K562 (cell line): Measurements from ENCODE around the gene MTFR2. TPM values are rescaled to one million over a fixed set of nuclear protein-coding genes. Genes with fewer than 3 reads are reported as not detected.

ENCODE experiments used
- ARID1B ChIP-seq: fragments of 450-650 bp; IDR thresholded peaks from 2 replicates; pipeline ENCODE4 v1.6.1; 2016; ENCODE audit warnings: antibody characterized with exemption, mild to moderate bottlenecking, inconsistent platforms
- CCNT2 ChIP-seq: IDR thresholded peaks from 2 replicates; pipeline ENCODE4 v1.6.1; 2011; ENCODE audit warnings: borderline replicate concordance, low read depth, mild to moderate bottlenecking, moderate library complexity, mixed read lengths, low read length; ENCODE audit not compliant: insufficient read length; ENCODE audit errors: extremely low read depth
- CEBPZ ChIP-seq: fragments of 150-350 bp; IDR thresholded peaks from 2 replicates; pipeline ENCODE4 v1.6.1; 2014; ENCODE audit warnings: low read depth, mild to moderate bottlenecking, low read length, borderline replicate concordance
- COPS2 ChIP-seq: fragments of 450-650 bp; conservative IDR thresholded peaks from 2 replicates; pipeline ENCODE4 v1.6.1; 2016; ENCODE audit warnings: mild to moderate bottlenecking, moderate library complexity
- DNMT1 ChIP-seq: fragments of 450-650 bp; IDR thresholded peaks from 2 replicates; pipeline ENCODE4 v1.6.1; 2016; ENCODE audit warnings: antibody characterized with exemption, mild to moderate bottlenecking
- GABPB1 ChIP-seq: sonication (generic); formaldehyde crosslinking; IDR thresholded peaks from 2 replicates; pipeline ENCODE4 v1.8.0; 2022; ENCODE audit warnings: mild to moderate bottlenecking, missing genetic modification reagents
- GTF2F1 ChIP-seq: IDR thresholded peaks from 2 replicates; pipeline ENCODE4 v1.6.1; 2011; ENCODE audit warnings: low read depth, low read length, improper control_type of control experiment
- KDM2B ChIP-seq: fragments of 250-450 bp; sonication (Bioruptor Pico); IDR thresholded peaks from 2 replicates; pipeline ENCODE4 v1.8.0; 2021; ENCODE audit warnings: mild to moderate bottlenecking, moderate library complexity
- POLR3G ChIP-seq: IDR thresholded peaks from 2 replicates; pipeline ENCODE4 v1.6.1; 2011; ENCODE audit not compliant: insufficient read length, insufficient replicate concordance; ENCODE audit errors: extremely low read depth
- SAFB2 ChIP-seq: fragments of 200-400 bp; formaldehyde crosslinking; IDR thresholded peaks from 2 replicates; pipeline ENCODE4 v1.6.1; 2018; ENCODE audit warnings: borderline replicate concordance, low read length, low read depth, moderate library complexity; ENCODE audit not compliant: severe bottlenecking
- SNIP1 ChIP-seq: fragments of 450-650 bp; IDR thresholded peaks from 2 replicates; pipeline ENCODE4 v1.7.1; 2017; ENCODE audit warnings: low read depth, mild to moderate bottlenecking
- TAL1 ChIP-seq: fragments of 450-650 bp; IDR thresholded peaks from 2 replicates; pipeline ENCODE4 v1.6.1; 2016; ENCODE audit warnings: mild to moderate bottlenecking
- TGIF2 ChIP-seq: sonication (generic); formaldehyde crosslinking; IDR thresholded peaks from 2 replicates; pipeline ENCODE4 v1.8.1; 2022; ENCODE audit warnings: mild to moderate bottlenecking, missing genetic modification reagents, moderate library complexity
- ZBTB26 ChIP-seq: fragments of 450-650 bp; formaldehyde crosslinking; IDR thresholded peaks from 2 replicates; pipeline ENCODE4 v1.4.0; 2022; ENCODE audit warnings: missing genetic modification characterization
- ZBTB8A ChIP-seq: fragments of 450-650 bp; IDR thresholded peaks from 2 replicates; pipeline ENCODE4 v1.6.1; 2018; ENCODE audit warnings: mild to moderate bottlenecking, moderate library complexity; ENCODE audit not compliant: partially characterized antibody
- ZNF830 ChIP-seq: fragments of 250-450 bp; sonication (Bioruptor Pico); IDR thresholded peaks from 2 replicates; pipeline ENCODE4 v1.5.0; 2021; ENCODE audit warnings: mild to moderate bottlenecking
- polyA plus RNA-seq, 8 experiments: library from polyadenylated mRNA; depleted of rRNA in 4 of 8; stranded (reverse) in 5 of 8; unstranded in 3 of 8; fragments of >200 nt; fragmentation: Nextera tagmentation in 2 of 8; fragmentation: Illumina TruSeq in 1 of 8; extraction: Ambion mirVana in 2 of 8; extraction: Trizol in 1 of 8; gene quantifications; 2 replicates each; pipeline versions ENCODE4 v1.2.1 to v1.2.3, GENCODE V29; 2011 to 2014; ENCODE audit warnings: inconsistent platforms in 1 of 8, missing spikeins in 1 of 8
- total RNA-seq, 7 experiments: library from RNA; depleted of rRNA in 6 of 7; stranded (reverse); fragments of >200 nt in 6 of 7; fragmentation: Illumina TruSeq in 2 of 7; extraction: Trizol in 2 of 7; gene quantifications; 2 replicates each; pipeline versions ENCODE4 v1.2.1 to v1.2.3, GENCODE V29; 2011 to 2021; ENCODE audit warnings: low replicate concordance in 1 of 7
- TF ChIP-seq, protein P1 (sequence below): sonication (generic); formaldehyde crosslinking; IDR thresholded peaks from 2 replicates; pipeline ENCODE4 v1.8.0; 2023; ENCODE audit warnings: mild to moderate bottlenecking, missing genetic modification reagents

The MTFR2 gene
- total and polyA plus RNA-seq, 9 of the 15 experiments (the other 6 are each of a cell fraction or from before 2014, with no cell fraction given): 10.1 to 63.3 (median 45.9) TPM

- no peak for TF ChIP-seq ZBTB26 (CRISPR knock-in tag)
- TF ChIP-seq TGIF2 (CRISPR knock-in tag): no peak
- no peak for TF ChIP-seq CCNT2
- TF ChIP-seq ZBTB8A: no peak
- TF ChIP-seq, protein P1, sequence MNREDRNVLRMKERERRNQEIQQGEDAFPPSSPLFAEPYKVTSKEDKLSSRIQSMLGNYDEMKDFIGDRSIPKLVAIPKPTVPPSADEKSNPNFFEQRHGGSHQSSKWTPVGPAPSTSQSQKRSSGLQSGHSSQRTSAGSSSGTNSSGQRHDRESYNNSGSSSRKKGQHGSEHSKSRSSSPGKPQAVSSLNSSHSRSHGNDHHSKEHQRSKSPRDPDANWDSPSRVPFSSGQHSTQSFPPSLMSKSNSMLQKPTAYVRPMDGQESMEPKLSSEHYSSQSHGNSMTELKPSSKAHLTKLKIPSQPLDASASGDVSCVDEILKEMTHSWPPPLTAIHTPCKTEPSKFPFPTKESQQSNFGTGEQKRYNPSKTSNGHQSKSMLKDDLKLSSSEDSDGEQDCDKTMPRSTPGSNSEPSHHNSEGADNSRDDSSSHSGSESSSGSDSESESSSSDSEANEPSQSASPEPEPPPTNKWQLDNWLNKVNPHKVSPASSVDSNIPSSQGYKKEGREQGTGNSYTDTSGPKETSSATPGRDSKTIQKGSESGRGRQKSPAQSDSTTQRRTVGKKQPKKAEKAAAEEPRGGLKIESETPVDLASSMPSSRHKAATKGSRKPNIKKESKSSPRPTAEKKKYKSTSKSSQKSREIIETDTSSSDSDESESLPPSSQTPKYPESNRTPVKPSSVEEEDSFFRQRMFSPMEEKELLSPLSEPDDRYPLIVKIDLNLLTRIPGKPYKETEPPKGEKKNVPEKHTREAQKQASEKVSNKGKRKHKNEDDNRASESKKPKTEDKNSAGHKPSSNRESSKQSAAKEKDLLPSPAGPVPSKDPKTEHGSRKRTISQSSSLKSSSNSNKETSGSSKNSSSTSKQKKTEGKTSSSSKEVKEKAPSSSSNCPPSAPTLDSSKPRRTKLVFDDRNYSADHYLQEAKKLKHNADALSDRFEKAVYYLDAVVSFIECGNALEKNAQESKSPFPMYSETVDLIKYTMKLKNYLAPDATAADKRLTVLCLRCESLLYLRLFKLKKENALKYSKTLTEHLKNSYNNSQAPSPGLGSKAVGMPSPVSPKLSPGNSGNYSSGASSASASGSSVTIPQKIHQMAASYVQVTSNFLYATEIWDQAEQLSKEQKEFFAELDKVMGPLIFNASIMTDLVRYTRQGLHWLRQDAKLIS: 0 out of 2 replicates have a peak, but pooled peaks have one; percentile 1
- TF ChIP-seq CEBPZ: no peak
- TF ChIP-seq TAL1: no peak
- TF ChIP-seq SNIP1: no peak
- no peak for TF ChIP-seq KDM2B (CRISPR knock-in tag)
- TF ChIP-seq SAFB2: no peak
- TF ChIP-seq GTF2F1: no peak
- TF ChIP-seq POLR3G: no peak
- peak; percentile 85 for TF ChIP-seq ZNF830 (CRISPR knock-in tag)
- peak; percentile 90; the same call in 1 of the 2 replicates for TF ChIP-seq DNMT1
- no peak for TF ChIP-seq GABPB1
- no peak for TF ChIP-seq ARID1B
- no peak for TF ChIP-seq COPS2
Measured at GRCh38 chr6:136288566-136289326, 38.6 kb upstream of the MTFR2 start (continued).
